GM06990 (cell line): ENCODE measurements around the gene DIP2A.

Source experiments
- DNase-seq: peaks from one replicate; pipeline ENCODE4 v3.0.0-alpha.2; 2011; ENCODE audit not compliant: insufficient read length; ENCODE audit errors: extremely low read depth
- H3K27me3 ChIP-seq: replicated peaks from 2 replicates; pipeline ENCODE4 v1.6.0; 2011; ENCODE audit warnings: low read length; ENCODE audit not compliant: control insufficient read depth, insufficient read depth
- H3K36me3 ChIP-seq: 2 replicates; pipeline ENCODE4 v1.5.1; 2011; ENCODE audit warnings: low read length; ENCODE audit not compliant: control insufficient read depth, insufficient read depth
- H3K4me3 ChIP-seq: replicated peaks from 2 replicates; pipeline ENCODE4 v1.5.1; 2011; ENCODE audit warnings: low read depth, mild to moderate bottlenecking, control low read depth, low read length
- TF ChIP-seq, protein P1 (sequence below): IDR thresholded peaks from 2 replicates; pipeline ENCODE4 v1.5.1; 2011; ENCODE audit warnings: low read length, control low read depth, mild to moderate bottlenecking, inconsistent platforms; ENCODE audit not compliant: insufficient read depth, poor library complexity, severe bottlenecking

Gene DIP2A

DNA sequence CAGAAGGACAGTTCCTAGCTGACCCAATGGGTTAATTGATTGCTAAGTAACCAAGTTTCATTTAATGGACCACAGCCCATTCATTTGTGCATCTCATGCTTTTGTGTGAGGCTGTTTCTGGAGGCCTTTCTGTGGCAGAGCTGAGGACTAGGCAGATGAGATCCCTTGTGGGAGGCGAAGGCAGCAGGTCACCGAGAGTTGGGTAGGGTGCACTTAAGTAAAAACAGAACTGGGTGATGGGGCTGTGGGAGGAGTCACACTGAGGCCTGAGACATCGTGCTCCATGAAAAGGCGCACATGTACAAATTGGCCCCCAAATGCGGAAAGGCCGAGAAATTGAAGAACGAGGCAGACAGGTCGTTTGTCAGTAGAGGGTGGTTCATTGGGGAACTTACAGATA lies 85.3 kb downstream of the DIP2A start:
- peaks cover 30% of the 10 kb centered on the region for H3K36me3 ChIP-seq
- TF ChIP-seq, protein P1, sequence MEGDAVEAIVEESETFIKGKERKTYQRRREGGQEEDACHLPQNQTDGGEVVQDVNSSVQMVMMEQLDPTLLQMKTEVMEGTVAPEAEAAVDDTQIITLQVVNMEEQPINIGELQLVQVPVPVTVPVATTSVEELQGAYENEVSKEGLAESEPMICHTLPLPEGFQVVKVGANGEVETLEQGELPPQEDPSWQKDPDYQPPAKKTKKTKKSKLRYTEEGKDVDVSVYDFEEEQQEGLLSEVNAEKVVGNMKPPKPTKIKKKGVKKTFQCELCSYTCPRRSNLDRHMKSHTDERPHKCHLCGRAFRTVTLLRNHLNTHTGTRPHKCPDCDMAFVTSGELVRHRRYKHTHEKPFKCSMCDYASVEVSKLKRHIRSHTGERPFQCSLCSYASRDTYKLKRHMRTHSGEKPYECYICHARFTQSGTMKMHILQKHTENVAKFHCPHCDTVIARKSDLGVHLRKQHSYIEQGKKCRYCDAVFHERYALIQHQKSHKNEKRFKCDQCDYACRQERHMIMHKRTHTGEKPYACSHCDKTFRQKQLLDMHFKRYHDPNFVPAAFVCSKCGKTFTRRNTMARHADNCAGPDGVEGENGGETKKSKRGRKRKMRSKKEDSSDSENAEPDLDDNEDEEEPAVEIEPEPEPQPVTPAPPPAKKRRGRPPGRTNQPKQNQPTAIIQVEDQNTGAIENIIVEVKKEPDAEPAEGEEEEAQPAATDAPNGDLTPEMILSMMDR, result no peak
- H3K27me3 ChIP-seq, result no peaks in the 10 kb centered on the region
- DNase-seq, result no peak
- no peak overlapping the region for H3K4me3 ChIP-seq

DNA sequence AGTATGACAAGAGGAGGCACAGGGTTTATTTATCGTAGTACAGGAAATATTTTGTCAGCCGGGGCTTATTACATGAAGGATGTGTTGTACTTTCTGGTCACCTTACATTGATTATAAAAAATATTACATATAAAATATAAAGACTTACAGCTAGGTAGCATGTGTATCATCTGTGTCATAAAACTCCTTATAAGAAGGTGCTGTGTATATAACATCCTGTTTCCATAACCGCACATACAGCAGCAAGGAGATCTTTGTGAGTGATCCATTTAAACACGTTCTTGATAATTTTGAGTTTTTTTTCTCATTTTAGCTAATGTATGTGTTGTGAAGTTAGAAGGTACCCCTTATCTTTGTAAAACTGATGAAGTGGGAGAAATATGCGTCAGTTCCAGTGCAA lies 86.1 kb downstream of the DIP2A start:
- no peak for DNase-seq
- Histone ChIP-seq H3K4me3 (no peak overlapping the region), H3K27me3 (no peaks in the 10 kb centered on the region), H3K36me3 (peaks cover 30% of the 10 kb centered on the region)
- TF ChIP-seq, protein P1, result no peak

DNA sequence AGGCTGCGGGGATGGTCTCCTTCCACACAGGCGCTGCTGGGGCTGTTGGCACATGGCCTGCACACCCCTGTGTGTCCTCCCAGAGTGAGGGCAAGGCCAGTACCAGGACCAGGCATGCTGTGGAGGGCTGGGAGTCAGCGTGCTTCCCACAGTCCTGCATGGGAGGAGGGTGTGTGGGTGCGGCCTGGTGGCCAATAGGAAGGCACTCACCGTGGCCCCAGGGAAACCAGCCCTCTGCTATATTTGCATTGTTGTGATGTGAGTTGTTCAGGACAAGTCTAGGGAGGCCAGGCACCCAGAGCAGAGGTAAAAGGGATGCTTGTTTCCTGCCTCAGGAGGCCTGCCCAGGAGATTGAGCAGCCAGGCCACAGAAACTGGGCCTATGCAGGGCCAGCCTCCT lies 86.7 kb downstream of the DIP2A start:
- peaks cover 30% of the 10 kb centered on the region for H3K36me3 ChIP-seq
- DNase-seq, result no peak
- no peak overlapping the region for H3K4me3 ChIP-seq
- TF ChIP-seq, protein P1, result no peak
- H3K27me3 ChIP-seq, result no peaks in the 10 kb centered on the region

DNA sequence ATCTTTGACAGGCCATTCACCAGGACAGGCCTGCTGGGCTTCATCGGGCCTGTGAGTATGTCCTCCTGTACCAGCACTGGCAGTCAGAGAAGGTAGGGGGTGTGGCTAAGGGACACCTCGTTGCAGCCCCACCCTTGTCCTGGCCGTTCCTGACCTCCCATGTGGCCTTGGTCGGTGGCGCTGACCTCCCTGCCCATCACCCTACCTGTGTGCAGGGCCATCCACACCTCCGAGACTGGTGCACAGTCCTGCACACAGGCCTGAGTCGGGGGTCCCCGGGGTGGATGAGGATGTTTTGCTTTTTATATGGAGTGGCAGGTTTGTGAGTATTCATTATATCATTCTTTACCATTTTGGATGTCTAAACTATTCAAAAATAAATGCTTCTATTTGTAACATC lies 87.2 kb downstream of the DIP2A start:
- no peak overlapping the region for H3K4me3 ChIP-seq
- DNase-seq, result no peak
- TF ChIP-seq, protein P1, result no peak
- no peaks in the 10 kb centered on the region for H3K27me3 ChIP-seq
- H3K36me3 ChIP-seq, result peaks cover 34% of the 10 kb centered on the region

DNA sequence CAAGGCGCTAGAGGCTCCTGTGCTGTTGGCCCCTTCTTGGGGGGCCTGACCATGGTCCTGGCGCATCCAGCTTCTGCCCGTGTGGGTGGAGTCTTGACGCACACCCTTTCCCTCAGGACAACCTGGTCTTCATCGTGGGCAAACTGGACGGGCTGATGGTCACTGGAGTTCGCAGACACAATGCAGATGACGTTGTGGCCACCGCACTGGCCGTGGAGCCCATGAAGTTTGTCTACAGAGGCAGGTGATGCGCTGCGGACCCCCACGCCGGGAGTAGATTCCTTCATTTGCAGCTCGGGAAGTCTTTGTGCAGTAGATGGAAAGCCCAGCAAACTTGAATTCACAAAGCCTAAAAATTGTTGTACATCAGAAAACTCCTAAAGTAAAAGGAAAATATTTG lies 88.1 kb downstream of the DIP2A start:
- H3K4me3 ChIP-seq, result no peak overlapping the region
- DNase-seq, result no peak
- no peaks in the 10 kb centered on the region for H3K27me3 ChIP-seq
- TF ChIP-seq, protein P1, result no peak
- H3K36me3 ChIP-seq, result peaks cover 34% of the 10 kb centered on the region

DNA sequence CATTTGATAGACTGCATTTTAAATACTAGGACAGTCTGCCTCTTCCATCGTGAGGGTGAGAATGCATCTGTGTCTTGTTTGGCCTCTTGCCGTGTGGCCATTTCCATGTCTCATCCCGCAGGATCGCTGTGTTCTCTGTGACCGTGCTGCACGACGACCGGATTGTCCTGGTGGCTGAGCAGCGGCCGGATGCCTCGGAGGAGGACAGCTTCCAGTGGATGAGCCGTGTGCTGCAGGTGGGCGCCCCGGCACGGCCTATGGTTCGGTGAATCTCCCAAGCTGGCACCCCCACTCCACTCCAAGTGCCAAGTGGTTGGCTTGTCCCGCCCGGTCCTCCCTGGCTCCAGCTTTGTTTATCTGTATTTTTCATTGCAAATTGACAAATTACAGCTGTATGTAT lies 91.0 kb downstream of the DIP2A start:
- TF ChIP-seq, protein P1, result no peak
- Histone ChIP-seq H3K4me3 (no peak overlapping the region), H3K36me3 (peaks cover 34% of the 10 kb centered on the region), H3K27me3 (no peaks in the 10 kb centered on the region)
- DNase-seq, result no peak
